GM18519 (cell line): ENCODE measurements around the gene ZNF346.
"Not testable (repeated sequence)": the region's sequence is repeated elsewhere in the genome, so short reads cannot be mapped to it uniquely, and the experiment has no call there.

Experiments used
- ATAC-seq: cut with Tn5 transposase; IDR thresholded peaks from one replicate; pipeline ENCODE4 v1.9.1; 2021; ENCODE audit warnings: mild to moderate bottlenecking, moderate library complexity; ENCODE audit not compliant: unreplicated experiment, low FRiP score

Gene ZNF346, protein sequence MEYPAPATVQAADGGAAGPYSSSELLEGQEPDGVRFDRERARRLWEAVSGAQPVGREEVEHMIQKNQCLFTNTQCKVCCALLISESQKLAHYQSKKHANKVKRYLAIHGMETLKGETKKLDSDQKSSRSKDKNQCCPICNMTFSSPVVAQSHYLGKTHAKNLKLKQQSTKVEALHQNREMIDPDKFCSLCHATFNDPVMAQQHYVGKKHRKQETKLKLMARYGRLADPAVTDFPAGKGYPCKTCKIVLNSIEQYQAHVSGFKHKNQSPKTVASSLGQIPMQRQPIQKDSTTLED

DNA sequence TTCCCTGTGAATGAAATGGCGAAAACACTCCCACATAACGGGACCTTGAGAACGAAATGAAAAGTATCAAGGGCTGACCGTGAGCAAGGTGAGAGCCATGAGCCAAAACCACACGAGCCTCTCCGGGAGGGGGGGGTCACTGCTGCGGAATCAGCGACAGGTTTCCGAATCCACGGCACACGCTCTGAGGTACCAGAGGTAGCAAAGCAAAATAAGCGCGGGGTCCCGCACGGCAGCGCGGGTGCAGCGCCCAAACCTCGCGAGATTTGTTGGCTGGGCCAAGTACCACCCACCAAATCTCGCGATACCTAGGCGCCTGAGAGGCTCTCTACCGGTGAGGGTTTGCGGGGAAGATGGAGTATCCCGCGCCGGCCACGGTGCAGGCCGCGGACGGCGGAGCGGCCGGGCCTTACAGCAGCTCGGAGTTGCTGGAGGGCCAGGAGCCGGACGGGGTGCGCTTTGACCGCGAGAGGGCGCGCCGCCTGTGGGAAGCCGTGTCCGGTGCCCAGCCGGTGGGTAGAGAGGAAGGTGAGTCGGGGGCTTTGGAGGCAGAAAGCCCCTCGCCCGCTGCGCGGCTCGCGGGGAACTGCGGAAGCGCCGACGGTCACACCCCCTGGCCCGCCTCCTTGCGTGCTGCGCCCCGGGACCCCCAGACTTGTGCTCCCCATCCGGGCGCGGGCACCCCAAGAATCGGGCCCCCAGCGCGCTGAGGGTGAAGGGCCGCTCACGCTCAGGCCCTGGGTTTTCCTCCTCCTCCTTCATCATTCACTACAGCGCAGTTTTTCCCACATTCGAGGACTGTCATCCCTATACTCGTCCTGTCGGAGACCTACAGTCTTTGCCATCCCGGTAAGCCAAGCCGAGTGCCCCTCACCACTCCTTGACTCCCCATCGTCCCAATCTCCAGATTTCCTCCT is at the start of gene ZNF346:
ZNF346 (plus strand) TSS at position 311 of the 917 bp plus-strand sequence; CDS start at position 354, 43 bp downstream.
- peak; percentile 67 for ATAC-seq

GRCh38 chr5:176979669-176980068 is 42.8 kb upstream of the ZNF346 start:
- no peak for ATAC-seq

GRCh38 chr5:176980818-176981217 is 41.7 kb upstream of the ZNF346 start:
- no peak for ATAC-seq

DNA sequence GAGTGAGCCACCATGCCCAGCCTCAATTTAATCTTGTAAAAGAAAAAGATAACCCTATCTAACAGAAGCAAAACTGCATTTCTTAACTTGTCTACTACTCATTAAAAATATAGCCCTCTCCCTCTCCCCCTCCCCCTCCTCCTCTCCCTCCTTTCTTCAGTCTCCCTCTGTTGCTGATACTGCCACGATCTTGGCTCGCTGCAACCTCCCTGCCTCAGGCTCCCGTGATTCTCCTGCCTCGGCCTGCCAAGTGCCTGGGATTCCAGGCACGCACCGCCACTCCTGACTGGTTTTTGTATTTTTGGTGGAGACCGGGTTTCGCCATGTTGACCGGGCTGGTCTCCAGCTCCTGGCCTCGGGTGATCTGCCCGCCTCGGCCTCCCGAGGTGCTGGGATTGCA is 39.4 kb upstream of the ZNF346 start:
- not testable (repeated sequence) for ATAC-seq

GRCh38 chr5:176983593-176983992 is 38.9 kb upstream of the ZNF346 start:
- ATAC-seq, result not testable (repeated sequence)

- ATAC-seq, result not testable (repeated sequence)
These were observed 38.3 kb upstream of the ZNF346 start for GRCh38 chr5:176984176-176984575.

GRCh38 chr5:176985516-176985915 is 37.0 kb upstream of the ZNF346 start:
- ATAC-seq, result no peak

DNA sequence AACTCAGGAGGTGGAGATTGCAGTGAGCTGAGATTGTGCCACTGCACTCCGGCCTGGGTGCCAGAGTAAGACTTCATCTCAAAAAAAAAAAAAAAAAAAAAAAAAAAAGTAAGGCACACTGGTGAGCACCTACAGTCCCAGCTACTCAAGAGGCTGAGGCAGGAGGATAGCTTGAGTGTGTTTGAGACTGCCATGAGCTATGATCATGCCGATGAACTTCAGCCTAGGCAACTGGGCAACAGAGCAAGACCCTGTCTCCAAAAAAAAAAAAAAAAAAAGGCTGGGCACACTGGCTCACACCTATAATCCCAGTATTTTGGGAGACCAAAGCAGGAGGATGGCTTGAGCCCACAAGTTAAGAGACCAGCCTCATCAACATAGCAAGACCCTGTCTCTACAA is 36.2 kb upstream of the ZNF346 start:
- ATAC-seq, result no peak

DNA sequence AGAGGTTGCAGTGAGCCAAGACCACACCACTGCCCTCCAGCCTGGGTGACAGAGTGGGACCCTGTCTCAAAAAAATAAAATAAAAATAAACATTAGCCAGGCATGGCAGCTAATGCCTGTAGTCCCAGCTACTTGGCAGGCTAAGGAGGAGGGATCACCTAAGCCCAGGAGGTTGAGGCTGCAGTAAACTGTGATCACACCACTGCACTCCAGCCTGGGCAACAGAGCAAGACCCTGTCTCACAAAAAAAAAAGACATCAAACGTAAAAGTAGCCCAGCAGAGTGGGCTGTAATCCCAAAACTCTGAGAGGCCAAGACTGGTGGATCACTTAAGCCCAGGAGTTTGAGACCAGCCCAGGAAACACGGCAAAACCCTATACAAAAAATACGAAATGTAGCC is 34.9 kb upstream of the ZNF346 start:
- no peak for ATAC-seq

GRCh38 chr5:176993081-176993480 is 29.4 kb upstream of the ZNF346 start:
- ATAC-seq, result not testable (repeated sequence)

GRCh38 chr5:176994460-176995121 is 27.9 kb upstream of the ZNF346 start:
- peak; percentile 52 for ATAC-seq

DNA sequence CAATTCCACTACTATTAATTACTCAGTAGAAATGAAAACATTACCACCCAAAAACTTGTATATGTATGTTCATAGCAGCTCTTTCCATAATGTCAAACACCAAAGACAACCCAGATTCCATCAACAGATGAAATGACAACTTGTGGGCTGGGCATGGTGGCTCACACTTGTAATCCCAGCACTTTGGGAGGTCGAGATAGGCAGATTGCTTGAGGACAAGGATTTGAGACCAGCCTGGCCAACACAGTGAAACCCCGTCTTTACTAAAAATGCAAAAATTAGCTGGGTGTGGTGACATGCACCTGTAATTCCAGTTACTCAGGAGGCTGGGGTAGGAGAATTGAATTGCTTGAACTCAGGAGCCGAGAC is 27.4 kb upstream of the ZNF346 start:
- ATAC-seq, result no peak

DNA sequence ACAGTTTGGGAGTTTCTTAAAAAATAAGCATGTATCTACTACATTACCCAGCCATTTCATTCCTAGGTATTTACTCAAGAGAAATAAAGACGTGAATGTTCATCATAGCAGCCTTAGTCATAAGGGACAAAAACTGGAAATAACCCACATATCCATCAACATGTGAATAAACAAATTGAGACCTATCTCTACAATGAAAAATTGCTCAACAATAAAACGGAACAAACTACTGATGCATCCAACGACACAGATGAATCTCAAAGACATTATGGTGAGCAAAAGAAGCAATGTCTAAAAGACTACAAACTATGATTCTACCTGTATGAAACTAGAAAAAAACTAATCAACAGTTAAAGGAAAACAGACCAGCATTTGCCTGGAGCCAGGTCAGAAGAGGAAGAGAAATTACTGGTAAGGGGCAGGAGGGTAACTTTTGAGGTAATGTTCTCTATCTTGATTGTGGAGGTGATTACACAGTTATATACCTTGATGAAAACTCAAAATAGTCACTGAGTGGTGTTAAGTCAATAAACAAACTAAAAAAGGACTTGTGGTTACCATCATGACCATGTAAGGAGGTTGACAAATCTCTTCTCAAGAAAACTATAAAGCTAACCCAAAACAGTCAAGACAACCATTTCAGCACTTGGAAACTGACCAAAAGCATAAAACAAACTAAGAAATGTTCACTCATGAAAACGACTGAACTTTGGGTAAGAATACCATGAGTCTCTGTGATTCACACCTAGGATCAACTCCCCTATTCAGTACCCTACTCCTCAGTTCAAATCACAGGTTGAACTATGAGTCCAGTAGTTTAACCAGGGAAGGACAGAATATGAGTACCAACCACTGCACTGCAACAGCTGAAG is 26.4 kb upstream of the ZNF346 start:
- no peak for ATAC-seq

GRCh38 chr5:176996780-176997179 is 25.7 kb upstream of the ZNF346 start:
- ATAC-seq, result no peak

GRCh38 chr5:176998828-176999227 is 23.7 kb upstream of the ZNF346 start:
- ATAC-seq, result no peak

DNA sequence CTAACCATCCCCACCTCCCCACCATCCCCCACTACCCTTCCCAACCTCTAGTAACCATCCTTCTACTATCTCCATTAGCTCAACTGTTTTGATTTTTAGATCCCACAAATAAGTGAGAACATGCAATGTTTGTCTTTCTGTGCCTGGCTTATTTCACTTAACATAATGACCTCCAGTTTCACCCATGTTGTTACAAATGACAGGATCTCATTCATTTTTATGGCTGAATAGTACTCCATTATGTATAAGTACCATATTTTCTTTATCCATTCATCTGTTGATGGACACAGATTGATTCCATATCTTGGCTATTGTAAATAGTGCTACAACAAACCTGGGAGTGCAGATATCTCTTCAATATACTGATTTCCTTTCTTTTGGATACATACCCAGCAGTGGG is 23.0 kb upstream of the ZNF346 start:
- not testable (repeated sequence) for ATAC-seq

- no peak for ATAC-seq
These were observed 18.8 kb upstream of the ZNF346 start for GRCh38 chr5:177003649-177004048.

DNA sequence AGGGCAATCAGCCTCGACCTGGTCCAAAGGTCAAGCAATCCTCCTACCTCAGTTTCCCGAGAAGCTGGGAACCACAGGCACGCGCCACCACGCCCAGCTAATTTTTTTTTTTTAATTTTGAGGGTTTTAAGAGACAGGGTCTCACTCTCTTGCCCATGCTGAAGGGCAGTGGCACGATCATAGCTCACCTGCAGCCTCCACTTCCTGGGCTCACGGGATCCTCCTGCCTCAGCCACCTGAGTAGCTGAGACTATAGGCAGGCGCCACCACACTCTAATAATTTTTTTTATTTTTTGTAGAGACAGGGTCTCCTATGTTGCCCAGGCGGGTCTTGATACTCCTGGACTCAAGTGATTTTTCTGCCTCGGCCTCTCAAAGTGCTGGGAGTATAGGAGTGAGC is 17.5 kb upstream of the ZNF346 start:
- no peak for ATAC-seq

DNA sequence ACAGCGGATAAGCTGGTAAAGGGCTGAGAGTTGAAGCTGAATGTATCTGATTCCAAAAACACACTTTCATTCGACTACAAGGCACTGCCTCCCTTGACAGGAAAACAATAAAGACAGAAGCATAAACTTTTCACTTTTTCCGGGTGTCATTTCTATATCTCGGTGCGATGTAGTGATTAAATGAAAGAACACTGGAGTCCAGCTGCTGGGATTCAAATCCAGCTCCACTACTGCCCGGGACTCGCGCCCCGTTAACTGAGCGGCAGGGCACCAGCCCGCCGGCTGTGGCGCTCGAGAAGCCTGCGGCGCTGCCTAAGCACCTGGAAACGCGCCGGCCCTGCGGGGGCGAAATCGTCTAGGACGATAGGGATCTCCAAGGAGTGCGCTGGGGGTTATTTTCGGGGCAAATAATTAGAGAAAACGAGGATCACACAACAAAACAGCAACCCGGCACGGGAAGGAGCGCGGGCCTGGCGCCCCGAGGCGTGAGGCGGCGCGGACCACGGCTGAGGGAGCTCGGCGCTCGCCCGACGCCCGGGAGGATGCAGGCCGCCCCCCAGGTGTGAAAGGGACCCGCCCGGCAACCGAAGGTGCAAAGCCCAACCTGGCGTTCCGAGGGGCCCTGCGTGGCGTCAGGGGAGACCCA is 16.8 kb upstream of the ZNF346 start:
- ATAC-seq, result peak; percentile 35
